Loucy (cell line): ENCODE measurements around the gene TAF4B.

ENCODE experiments used
- EZH2phosphoT487 ChIP-seq: fragments of 200-600 bp; IDR thresholded peaks from 2 replicates; pipeline ENCODE4 v1.6.1; 2018; ENCODE audit warnings: antibody characterized with exemption, mild to moderate bottlenecking, moderate library complexity, borderline replicate concordance
- TF ChIP-seq, protein P1 (sequence below): fragments of 200-600 bp; sonication (generic); conservative IDR thresholded peaks from 2 replicates; pipeline ENCODE4 v1.5.1; 2014; ENCODE audit warnings: mild to moderate bottlenecking, antibody characterized with exemption, low read length

DNA sequence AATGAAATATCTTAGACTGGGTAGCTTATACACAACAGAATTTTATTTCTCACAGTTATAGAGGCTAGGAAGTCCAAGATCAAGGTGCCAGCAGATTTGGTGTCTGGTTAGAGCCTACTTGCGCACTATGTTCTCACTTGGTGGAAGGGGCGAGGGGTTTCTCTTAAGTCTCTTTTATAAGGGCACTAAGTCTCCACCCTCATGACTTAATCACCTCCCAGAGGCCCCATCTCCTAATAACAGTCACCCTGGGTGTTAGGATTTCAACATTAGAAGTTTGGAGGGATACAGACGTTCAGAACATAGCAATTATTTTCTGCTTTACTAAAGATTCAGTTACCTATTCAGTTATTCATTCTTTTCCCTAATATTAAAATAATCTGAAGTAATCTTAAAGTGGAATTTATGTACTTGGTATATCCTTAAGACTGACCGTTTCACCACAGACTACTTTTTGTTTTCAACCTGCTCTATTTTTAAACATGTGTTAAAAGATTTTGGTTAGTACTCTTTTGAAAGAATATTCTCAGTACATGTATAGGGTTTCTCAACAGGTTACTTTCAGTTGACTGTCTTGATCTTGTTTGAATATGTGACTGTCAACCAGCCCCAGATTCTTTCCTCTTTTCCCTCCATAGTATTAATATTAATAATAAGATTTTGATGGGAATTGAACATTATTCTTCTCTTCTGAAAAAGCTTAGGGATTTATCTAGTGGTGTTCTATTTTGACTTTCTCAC is 130.0 kb downstream of the TAF4B start:
- TF ChIP-seq, protein P1, sequence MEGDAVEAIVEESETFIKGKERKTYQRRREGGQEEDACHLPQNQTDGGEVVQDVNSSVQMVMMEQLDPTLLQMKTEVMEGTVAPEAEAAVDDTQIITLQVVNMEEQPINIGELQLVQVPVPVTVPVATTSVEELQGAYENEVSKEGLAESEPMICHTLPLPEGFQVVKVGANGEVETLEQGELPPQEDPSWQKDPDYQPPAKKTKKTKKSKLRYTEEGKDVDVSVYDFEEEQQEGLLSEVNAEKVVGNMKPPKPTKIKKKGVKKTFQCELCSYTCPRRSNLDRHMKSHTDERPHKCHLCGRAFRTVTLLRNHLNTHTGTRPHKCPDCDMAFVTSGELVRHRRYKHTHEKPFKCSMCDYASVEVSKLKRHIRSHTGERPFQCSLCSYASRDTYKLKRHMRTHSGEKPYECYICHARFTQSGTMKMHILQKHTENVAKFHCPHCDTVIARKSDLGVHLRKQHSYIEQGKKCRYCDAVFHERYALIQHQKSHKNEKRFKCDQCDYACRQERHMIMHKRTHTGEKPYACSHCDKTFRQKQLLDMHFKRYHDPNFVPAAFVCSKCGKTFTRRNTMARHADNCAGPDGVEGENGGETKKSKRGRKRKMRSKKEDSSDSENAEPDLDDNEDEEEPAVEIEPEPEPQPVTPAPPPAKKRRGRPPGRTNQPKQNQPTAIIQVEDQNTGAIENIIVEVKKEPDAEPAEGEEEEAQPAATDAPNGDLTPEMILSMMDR: no peak
- no peak for TF ChIP-seq EZH2phosphoT487
